K562 (cell line): ENCODE measurements around the gene UBALD2. TPM values are rescaled to one million over a fixed set of nuclear protein-coding genes. Genes with fewer than 3 reads are reported as not detected.
A peak's percentile ranks its signal among the peaks of the same experiment; 100 is the strongest.

Experiments used
- BRD9 ChIP-seq: fragments of 450-650 bp; IDR thresholded peaks from 2 replicates; pipeline ENCODE4 v1.6.1; 2018; ENCODE audit warnings: low read depth; ENCODE audit not compliant: partially characterized antibody
- CCAR2 ChIP-seq: fragments of 200-400 bp; formaldehyde crosslinking; IDR thresholded peaks from 2 replicates; pipeline ENCODE4 v1.6.1; 2017; ENCODE audit warnings: mild to moderate bottlenecking, low read depth, low read length
- CCNT2 ChIP-seq: IDR thresholded peaks from 2 replicates; pipeline ENCODE4 v1.6.1; 2011; ENCODE audit warnings: borderline replicate concordance, low read depth, mild to moderate bottlenecking, moderate library complexity, mixed read lengths, low read length; ENCODE audit not compliant: insufficient read length; ENCODE audit errors: extremely low read depth
- DACH1 ChIP-seq: fragments of 450-650 bp; IDR thresholded peaks from 2 replicates; pipeline ENCODE4 v1.6.1; 2018; ENCODE audit not compliant: partially characterized antibody
- HDAC1 ChIP-seq, 2 experiments: fragments of 450-650 bp; IDR thresholded peaks; 2 replicates each; pipeline ENCODE4 v1.6.1; 2016 to 2017; ENCODE audit warnings: inconsistent platforms in 1 of 2, mild to moderate bottlenecking in 1 of 2, moderate library complexity in 1 of 2
- NFE2 ChIP-seq: IDR thresholded peaks from 2 replicates; pipeline ENCODE4 v1.6.1; 2014; ENCODE audit warnings: antibody characterized with exemption, low read depth
- NR1H2 ChIP-seq: sonication (generic); formaldehyde crosslinking; IDR thresholded peaks from 2 replicates; pipeline ENCODE4 v1.4.0; 2020; ENCODE audit warnings: mild to moderate bottlenecking, missing genetic modification reagents
- RBM25 ChIP-seq: fragments of 200-400 bp; formaldehyde crosslinking; IDR thresholded peaks from 2 replicates; pipeline ENCODE4 v1.6.1; 2018; ENCODE audit warnings: low read length, low read depth, moderate library complexity; ENCODE audit not compliant: severe bottlenecking
- SMARCA5 ChIP-seq: fragments of 450-650 bp; IDR thresholded peaks from 2 replicates; pipeline ENCODE4 v1.6.1; 2016
- SRSF9 ChIP-seq: fragments of 200-400 bp; formaldehyde crosslinking; IDR thresholded peaks from 2 replicates; pipeline ENCODE4 v1.6.1; 2017; ENCODE audit warnings: low read depth, low read length, borderline replicate concordance
- ZNF146 ChIP-seq: IDR thresholded peaks from one replicate; pipeline ENCODE4 v1.6.1; 2018; ENCODE audit warnings: missing compliant biosample characterization; ENCODE audit not compliant: unreplicated experiment
- polyA plus RNA-seq, 8 experiments: library from polyadenylated mRNA; depleted of rRNA in 4 of 8; stranded (reverse) in 5 of 8; unstranded in 3 of 8; fragments of >200 nt; fragmentation: Nextera tagmentation in 2 of 8; fragmentation: Illumina TruSeq in 1 of 8; extraction: Ambion mirVana in 2 of 8; extraction: Trizol in 1 of 8; gene quantifications; 2 replicates each; pipeline versions ENCODE4 v1.2.1 to v1.2.3, GENCODE V29; 2011 to 2014; ENCODE audit warnings: inconsistent platforms in 1 of 8, missing spikeins in 1 of 8
- total RNA-seq, 7 experiments: library from RNA; depleted of rRNA in 6 of 7; stranded (reverse); fragments of >200 nt in 6 of 7; fragmentation: Illumina TruSeq in 2 of 7; extraction: Trizol in 2 of 7; gene quantifications; 2 replicates each; pipeline versions ENCODE4 v1.2.1 to v1.2.3, GENCODE V29; 2011 to 2021; ENCODE audit warnings: low replicate concordance in 1 of 7
- TF ChIP-seq, protein P1 (sequence below): fragments of 450-650 bp; IDR thresholded peaks from 2 replicates; pipeline ENCODE4 v1.6.1; 2016; ENCODE audit warnings: mild to moderate bottlenecking, moderate library complexity
- TF ChIP-seq, protein P2 (sequence below): fragments of 450-650 bp; formaldehyde crosslinking; IDR thresholded peaks from 2 replicates; pipeline ENCODE4 v1.4.0; 2022; ENCODE audit warnings: missing genetic modification characterization

The UBALD2 gene
- total and polyA plus RNA-seq, 9 of the 15 experiments (the other 6 are each of a cell fraction or from before 2014, with no cell fraction given): 2.3 to 94.1 (median 25.3) TPM

DNA sequence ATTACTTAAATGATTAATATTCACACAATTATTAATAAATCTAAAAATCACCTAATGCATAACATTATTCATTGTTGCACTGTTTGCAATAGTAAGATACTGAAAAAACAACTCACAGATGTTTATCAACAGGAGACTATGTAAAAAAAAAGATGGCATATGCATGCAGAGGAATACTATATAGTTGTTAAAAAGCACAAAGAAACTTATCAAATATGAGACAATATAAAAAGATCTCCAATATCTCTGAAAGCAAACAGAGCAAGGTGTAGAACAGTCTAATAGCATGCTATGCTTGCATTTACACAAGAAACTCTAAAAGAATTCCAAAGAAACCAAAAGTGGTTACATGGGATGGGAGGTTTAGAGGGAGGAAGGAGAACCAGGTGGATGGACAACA, 28.5 kb upstream of the UBALD2 start (continued):
- TF ChIP-seq, protein P1, sequence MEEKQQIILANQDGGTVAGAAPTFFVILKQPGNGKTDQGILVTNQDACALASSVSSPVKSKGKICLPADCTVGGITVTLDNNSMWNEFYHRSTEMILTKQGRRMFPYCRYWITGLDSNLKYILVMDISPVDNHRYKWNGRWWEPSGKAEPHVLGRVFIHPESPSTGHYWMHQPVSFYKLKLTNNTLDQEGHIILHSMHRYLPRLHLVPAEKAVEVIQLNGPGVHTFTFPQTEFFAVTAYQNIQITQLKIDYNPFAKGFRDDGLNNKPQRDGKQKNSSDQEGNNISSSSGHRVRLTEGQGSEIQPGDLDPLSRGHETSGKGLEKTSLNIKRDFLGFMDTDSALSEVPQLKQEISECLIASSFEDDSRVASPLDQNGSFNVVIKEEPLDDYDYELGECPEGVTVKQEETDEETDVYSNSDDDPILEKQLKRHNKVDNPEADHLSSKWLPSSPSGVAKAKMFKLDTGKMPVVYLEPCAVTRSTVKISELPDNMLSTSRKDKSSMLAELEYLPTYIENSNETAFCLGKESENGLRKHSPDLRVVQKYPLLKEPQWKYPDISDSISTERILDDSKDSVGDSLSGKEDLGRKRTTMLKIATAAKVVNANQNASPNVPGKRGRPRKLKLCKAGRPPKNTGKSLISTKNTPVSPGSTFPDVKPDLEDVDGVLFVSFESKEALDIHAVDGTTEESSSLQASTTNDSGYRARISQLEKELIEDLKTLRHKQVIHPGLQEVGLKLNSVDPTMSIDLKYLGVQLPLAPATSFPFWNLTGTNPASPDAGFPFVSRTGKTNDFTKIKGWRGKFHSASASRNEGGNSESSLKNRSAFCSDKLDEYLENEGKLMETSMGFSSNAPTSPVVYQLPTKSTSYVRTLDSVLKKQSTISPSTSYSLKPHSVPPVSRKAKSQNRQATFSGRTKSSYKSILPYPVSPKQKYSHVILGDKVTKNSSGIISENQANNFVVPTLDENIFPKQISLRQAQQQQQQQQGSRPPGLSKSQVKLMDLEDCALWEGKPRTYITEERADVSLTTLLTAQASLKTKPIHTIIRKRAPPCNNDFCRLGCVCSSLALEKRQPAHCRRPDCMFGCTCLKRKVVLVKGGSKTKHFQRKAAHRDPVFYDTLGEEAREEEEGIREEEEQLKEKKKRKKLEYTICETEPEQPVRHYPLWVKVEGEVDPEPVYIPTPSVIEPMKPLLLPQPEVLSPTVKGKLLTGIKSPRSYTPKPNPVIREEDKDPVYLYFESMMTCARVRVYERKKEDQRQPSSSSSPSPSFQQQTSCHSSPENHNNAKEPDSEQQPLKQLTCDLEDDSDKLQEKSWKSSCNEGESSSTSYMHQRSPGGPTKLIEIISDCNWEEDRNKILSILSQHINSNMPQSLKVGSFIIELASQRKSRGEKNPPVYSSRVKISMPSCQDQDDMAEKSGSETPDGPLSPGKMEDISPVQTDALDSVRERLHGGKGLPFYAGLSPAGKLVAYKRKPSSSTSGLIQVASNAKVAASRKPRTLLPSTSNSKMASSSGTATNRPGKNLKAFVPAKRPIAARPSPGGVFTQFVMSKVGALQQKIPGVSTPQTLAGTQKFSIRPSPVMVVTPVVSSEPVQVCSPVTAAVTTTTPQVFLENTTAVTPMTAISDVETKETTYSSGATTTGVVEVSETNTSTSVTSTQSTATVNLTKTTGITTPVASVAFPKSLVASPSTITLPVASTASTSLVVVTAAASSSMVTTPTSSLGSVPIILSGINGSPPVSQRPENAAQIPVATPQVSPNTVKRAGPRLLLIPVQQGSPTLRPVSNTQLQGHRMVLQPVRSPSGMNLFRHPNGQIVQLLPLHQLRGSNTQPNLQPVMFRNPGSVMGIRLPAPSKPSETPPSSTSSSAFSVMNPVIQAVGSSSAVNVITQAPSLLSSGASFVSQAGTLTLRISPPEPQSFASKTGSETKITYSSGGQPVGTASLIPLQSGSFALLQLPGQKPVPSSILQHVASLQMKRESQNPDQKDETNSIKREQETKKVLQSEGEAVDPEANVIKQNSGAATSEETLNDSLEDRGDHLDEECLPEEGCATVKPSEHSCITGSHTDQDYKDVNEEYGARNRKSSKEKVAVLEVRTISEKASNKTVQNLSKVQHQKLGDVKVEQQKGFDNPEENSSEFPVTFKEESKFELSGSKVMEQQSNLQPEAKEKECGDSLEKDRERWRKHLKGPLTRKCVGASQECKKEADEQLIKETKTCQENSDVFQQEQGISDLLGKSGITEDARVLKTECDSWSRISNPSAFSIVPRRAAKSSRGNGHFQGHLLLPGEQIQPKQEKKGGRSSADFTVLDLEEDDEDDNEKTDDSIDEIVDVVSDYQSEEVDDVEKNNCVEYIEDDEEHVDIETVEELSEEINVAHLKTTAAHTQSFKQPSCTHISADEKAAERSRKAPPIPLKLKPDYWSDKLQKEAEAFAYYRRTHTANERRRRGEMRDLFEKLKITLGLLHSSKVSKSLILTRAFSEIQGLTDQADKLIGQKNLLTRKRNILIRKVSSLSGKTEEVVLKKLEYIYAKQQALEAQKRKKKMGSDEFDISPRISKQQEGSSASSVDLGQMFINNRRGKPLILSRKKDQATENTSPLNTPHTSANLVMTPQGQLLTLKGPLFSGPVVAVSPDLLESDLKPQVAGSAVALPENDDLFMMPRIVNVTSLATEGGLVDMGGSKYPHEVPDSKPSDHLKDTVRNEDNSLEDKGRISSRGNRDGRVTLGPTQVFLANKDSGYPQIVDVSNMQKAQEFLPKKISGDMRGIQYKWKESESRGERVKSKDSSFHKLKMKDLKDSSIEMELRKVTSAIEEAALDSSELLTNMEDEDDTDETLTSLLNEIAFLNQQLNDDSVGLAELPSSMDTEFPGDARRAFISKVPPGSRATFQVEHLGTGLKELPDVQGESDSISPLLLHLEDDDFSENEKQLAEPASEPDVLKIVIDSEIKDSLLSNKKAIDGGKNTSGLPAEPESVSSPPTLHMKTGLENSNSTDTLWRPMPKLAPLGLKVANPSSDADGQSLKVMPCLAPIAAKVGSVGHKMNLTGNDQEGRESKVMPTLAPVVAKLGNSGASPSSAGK: no peak
- TF ChIP-seq SRSF9: no peak
- TF ChIP-seq NFE2: no peak
- TF ChIP-seq ZNF146 (CRISPR knock-in tag): peak; percentile 95
- no peak for TF ChIP-seq CCAR2
- TF ChIP-seq CCNT2: no peak
- peak; percentile 82 for TF ChIP-seq SMARCA5
- peak; percentile 68 for TF ChIP-seq RBM25
- TF ChIP-seq DACH1: peak; percentile 67
- TF ChIP-seq HDAC1 (IDR thresholded peaks at IDR 0.05): 0 out of 4 replicates have a peak, but pooled peaks of 1 of the 2 experiments have one; percentile 32
- no peak for TF ChIP-seq BRD9
- TF ChIP-seq, protein P2, sequence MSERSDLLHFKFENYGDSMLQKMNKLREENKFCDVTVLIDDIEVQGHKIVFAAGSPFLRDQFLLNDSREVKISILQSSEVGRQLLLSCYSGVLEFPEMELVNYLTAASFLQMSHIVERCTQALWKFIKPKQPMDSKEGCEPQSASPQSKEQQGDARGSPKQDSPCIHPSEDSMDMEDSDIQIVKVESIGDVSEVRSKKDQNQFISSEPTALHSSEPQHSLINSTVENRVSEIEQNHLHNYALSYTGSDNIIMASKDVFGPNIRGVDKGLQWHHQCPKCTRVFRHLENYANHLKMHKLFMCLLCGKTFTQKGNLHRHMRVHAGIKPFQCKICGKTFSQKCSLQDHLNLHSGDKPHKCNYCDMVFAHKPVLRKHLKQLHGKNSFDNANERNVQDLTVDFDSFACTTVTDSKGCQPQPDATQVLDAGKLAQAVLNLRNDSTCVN (CRISPR knock-in tag): no peak
- TF ChIP-seq NR1H2 (CRISPR knock-in tag): no peak
